Hematopoietic multipotent progenitor cell (in vitro differentiated cells): ENCODE data around the gene VSNL1. TPM values are rescaled to one million over a fixed set of nuclear protein-coding genes. Genes with fewer than 3 reads are reported as not detected.

Experiments
- DNase-seq, 3 donors: peaks; one replicate each; pipeline ENCODE4 v3.0.0-alpha.2; 2011 to 2015; ENCODE audit warnings: low read depth in 2 of 3, low spot score in 2 of 3
- total RNA-seq: library from RNA; depleted of rRNA; stranded (reverse); fragments of >200 nt; gene quantifications from one replicate; pipeline ENCODE4 v1.2.3, GENCODE V29; 2012

The VSNL1 gene
- total RNA-seq, 1 donor: not detected

GRCh38 chr2:17607379-17607778 lies 66.9 kb downstream of the VSNL1 start:
- no peak for DNase-seq

- no peak for DNase-seq
Measured at GRCh38 chr2:17608251-17608650, 67.8 kb downstream of the VSNL1 start.

- no peak for DNase-seq
Measured at GRCh38 chr2:17610521-17610920, 70.0 kb downstream of the VSNL1 start.

GRCh38 chr2:17611036-17611435 lies 70.5 kb downstream of the VSNL1 start:
- DNase-seq: no peak

GRCh38 chr2:17614174-17614930 lies 73.9 kb downstream of the VSNL1 start:
- DNase-seq: no peak

GRCh38 chr2:17615147-17615546 lies 74.7 kb downstream of the VSNL1 start:
- DNase-seq: no peak

- no peak for DNase-seq
Measured at GRCh38 chr2:17615728-17616351, 75.3 kb downstream of the VSNL1 start.

GRCh38 chr2:17616405-17616804 lies 75.9 kb downstream of the VSNL1 start:
- DNase-seq: no peak

- DNase-seq: no peak
Measured at GRCh38 chr2:17617516-17617915, 77.0 kb downstream of the VSNL1 start.

- DNase-seq: no peak
Measured at GRCh38 chr2:17617955-17618354, 77.5 kb downstream of the VSNL1 start.

GRCh38 chr2:17620280-17620679 lies 79.8 kb downstream of the VSNL1 start:
- DNase-seq: no peak

- DNase-seq: no peak
Measured at GRCh38 chr2:17620841-17621240, 80.3 kb downstream of the VSNL1 start.

- no peak for DNase-seq
Measured at GRCh38 chr2:17621781-17622180, 81.3 kb downstream of the VSNL1 start.

- DNase-seq: no peak
Measured at GRCh38 chr2:17625446-17625845, 85.0 kb downstream of the VSNL1 start.

GRCh38 chr2:17626986-17627385 lies 86.5 kb downstream of the VSNL1 start:
- DNase-seq: no peak

GRCh38 chr2:17627434-17627833 lies 86.9 kb downstream of the VSNL1 start:
- peak in 1 of 3 donors; percentile 13 for DNase-seq

GRCh38 chr2:17628349-17629261 lies 88.1 kb downstream of the VSNL1 start:
- DNase-seq: no peak

GRCh38 chr2:17630089-17630488 lies 89.6 kb downstream of the VSNL1 start:
- no peak for DNase-seq

- no peak for DNase-seq
Measured at GRCh38 chr2:17634997-17635396, 94.5 kb downstream of the VSNL1 start.

- no peak for DNase-seq
Measured at GRCh38 chr2:17636257-17636656, 95.8 kb downstream of the VSNL1 start.

- no peak for DNase-seq
Measured at GRCh38 chr2:17637131-17637906, 96.8 kb downstream of the VSNL1 start.
